Activated CD8-positive, alpha-beta T cell treated with anti-CD3 and anti-CD28 coated beads for 36 hours (primary cell): ENCODE results near the gene PACRG. TPM values are rescaled to one million over a fixed set of nuclear protein-coding genes. Genes with fewer than 3 reads are reported as not detected.
A peak's percentile ranks its signal among the peaks of the same experiment; 100 is the strongest.
"Not testable (repeated sequence)": the region's sequence is repeated elsewhere in the genome, so short reads cannot be mapped to it uniquely, and the experiment has no call there.

Experiments
- ATAC-seq: fragments of 200-7000 bp; cut with Tn5 transposase; one replicate; pipeline ENCODE4 v1.10.0; 2021; ENCODE audit warnings: mild to moderate bottlenecking, moderate library complexity
- CTCF ChIA-PET: fragments of 350-600 bp; sonication (Branson Sonifier 250); formaldehyde crosslinking; loops from one replicate; lab custom pipeline; 2021; ENCODE audit warnings: antibody characterized with exemption; lab: Charles Lee
- POLR2A ChIA-PET: fragments of 350-600 bp; sonication (Branson Sonifier 250); formaldehyde crosslinking; loops from one replicate; lab custom pipeline; 2021; ENCODE audit warnings: antibody characterized with exemption; lab: Charles Lee
- DNase-seq: peaks from one replicate; pipeline ENCODE4 v3.0.0-alpha.2; 2020
- H3K27ac Mint-ChIP-seq: one replicate; pipeline ENCODE4 v1.8.0; 2021; ENCODE audit warnings: mild to moderate bottlenecking, mixed read lengths
- H3K27me3 Mint-ChIP-seq: one replicate; pipeline ENCODE4 v1.8.0; 2021; ENCODE audit warnings: mixed read lengths
- H3K36me3 Mint-ChIP-seq: one replicate; pipeline ENCODE4 v1.8.0; 2021; ENCODE audit warnings: low read depth, mixed read lengths
- H3K4me1 Mint-ChIP-seq: one replicate; pipeline ENCODE4 v1.8.0; 2021; ENCODE audit warnings: low read depth, mixed read lengths
- H3K4me3 Mint-ChIP-seq: one replicate; pipeline ENCODE4 v1.8.0; 2021; ENCODE audit warnings: mild to moderate bottlenecking, moderate library complexity, mixed read lengths
- H3K9me3 Mint-ChIP-seq: one replicate; pipeline ENCODE4 v1.8.0; 2021; ENCODE audit warnings: mixed read lengths
- CTCF ChIP-seq: fragments of 200-600 bp; IDR thresholded peaks from one replicate; pipeline ENCODE4 v1.8.0; 2022; ENCODE audit warnings: antibody characterized with exemption, mild to moderate bottlenecking
- intact Hi-C: fragments of 100-400 bp; cut with micrococcal nuclease; formaldehyde crosslinking; loops from one replicate; pipeline ENCODE4 v1.10.0; 2022
- total RNA-seq, 2 experiments: library from RNA; stranded (reverse); gene quantifications; one replicate each; pipeline ENCODE4 v1.2.3, GENCODE V29; 2021

The PACRG gene
- not detected for total RNA-seq

DNA sequence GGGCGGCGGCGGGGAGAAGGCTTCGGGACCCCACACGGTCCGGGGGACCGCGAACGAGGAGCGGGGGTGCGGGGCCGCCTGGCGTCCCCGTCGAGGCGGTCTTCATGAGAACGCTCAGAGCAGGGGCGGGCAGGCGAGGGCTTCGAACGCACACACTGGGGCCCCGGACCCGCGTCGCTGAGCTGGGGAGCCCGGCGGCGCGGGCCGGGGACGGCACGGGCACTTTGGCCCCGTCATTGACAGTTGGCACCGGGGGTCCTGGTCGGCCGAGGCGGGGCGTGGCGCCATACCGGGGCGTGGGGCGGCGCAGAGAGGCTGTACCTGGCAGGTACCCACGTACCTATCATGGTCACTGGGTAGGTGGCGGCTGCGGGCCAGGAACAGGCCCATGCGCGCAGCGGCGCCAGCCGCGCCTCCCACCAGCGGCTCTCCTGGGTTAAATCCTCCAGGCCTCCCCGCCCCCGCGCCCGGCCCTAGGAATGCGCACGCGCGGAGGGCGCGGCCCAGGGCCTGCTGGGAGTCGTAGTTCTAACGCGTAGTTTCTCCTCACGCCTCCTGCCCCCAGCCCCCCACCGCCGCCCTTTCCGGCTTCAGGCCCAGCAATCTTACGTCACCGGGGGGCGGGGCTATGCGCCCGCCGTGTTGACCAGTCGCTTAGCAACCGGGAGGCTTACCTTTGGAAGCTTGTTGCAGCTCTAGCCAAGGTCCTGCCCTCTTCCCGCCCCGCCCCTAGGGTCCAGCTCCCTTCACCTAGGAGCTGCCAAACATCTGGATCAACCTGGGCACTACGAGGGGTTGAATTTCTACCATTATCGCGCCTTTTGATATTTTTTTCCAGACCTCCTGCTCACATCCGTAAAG lies at the start of gene PACRG, which contains the start of gene PRKN:
Gene PACRG, plus strand, starts transcription at position 653 of the 861 bp plus-strand sequence.
Gene PRKN, minus strand, starts transcription at position 445 of the 861 bp plus-strand sequence.
- Mint-ChIP-seq H3K4me1 (peaks cover 12% of the 10 kb centered on the region), H3K4me3 (peak within 1 kb of the TSS; percentile 86), H3K27me3 (no peaks in the 10 kb centered on the region), H3K9me3 (no peaks in the 10 kb centered on the region), H3K27ac (peak within 1 kb of the TSS; percentile 89), H3K36me3 (no peaks in the 10 kb centered on the region)
- ATAC-seq (peak; percentile 98), DNase-seq (peak; percentile 98)
- intact Hi-C loops = no loop called here
- TF ChIP-seq CTCF = no peak
- CTCF ChIA-PET = no interaction called here
- POLR2A ChIA-PET = no interaction called here

DNA sequence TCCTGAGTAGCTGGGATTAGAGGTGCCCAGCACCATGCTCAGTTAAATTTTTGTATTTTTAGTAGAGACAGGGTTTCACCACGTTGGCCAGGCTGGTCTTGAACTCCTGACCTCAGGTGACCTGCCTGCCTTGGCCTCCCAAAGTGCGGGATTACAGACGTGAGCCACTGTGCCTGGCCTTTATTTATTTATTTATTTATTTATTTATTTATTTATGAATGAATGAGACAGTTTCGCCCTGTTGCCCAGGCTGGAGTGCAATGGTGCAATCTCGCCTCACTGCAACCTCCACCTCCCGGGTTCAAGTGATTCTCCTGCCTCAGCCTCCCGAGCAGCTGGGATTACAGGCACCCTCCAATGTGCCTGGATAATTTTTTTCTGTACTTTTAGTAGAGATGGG lies 48.9 kb upstream of the PACRG start:
- H3K4me1 Mint-ChIP-seq, H3K27me3 Mint-ChIP-seq, POLR2A ChIA-PET, DNase-seq, ATAC-seq, H3K9me3 Mint-ChIP-seq, H3K4me3 Mint-ChIP-seq, CTCF ChIA-PET, H3K36me3 Mint-ChIP-seq, H3K27ac Mint-ChIP-seq: not testable (repeated sequence)
- intact Hi-C loops = loop anchor here (5.0 kb wide), 1 partner anchor 288 kb away; no protein-coding TSS in a partner anchor

DNA sequence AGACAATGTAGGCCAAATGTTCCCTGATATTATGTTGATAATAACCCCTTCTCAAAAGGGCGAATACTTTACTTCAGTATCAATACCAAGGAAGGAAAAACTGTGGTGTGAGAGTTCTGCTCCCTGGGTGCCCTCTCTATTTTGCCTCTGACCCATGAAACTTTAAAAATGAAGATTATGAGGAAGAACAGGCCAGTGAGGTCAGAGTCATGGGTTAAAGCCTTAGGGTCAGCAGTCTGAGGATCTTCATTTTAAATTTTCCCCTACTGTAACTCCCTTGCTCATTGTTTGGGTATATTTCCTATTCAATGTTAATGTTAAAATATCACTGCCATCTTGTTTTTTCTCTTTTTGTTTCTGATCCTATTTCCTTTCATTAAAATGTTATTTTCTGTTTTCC lies 48.1 kb upstream of the PACRG start:
- H3K4me1 Mint-ChIP-seq = no peaks in the 10 kb centered on the region
- no peak for TF ChIP-seq CTCF
- H3K27me3 Mint-ChIP-seq = no peaks in the 10 kb centered on the region
- H3K4me3 Mint-ChIP-seq = no peak overlapping the region
- intact Hi-C loops = loop anchor here (5.0 kb wide), 1 partner anchor 288 kb away; no protein-coding TSS in a partner anchor
- H3K27ac Mint-ChIP-seq = no peak overlapping the region
- DNase-seq (no peak), ATAC-seq (no peak)
- H3K9me3 Mint-ChIP-seq = peaks cover 5% of the 10 kb centered on the region
- CTCF ChIA-PET = no interaction called here
- no peaks in the 10 kb centered on the region for H3K36me3 Mint-ChIP-seq
- POLR2A ChIA-PET = no interaction called here

- peaks cover 5% of the 10 kb centered on the region for H3K9me3 Mint-ChIP-seq
- ATAC-seq (no peak), DNase-seq (no peak)
- no peaks in the 10 kb centered on the region for H3K4me1 Mint-ChIP-seq
- H3K4me3 Mint-ChIP-seq = no peak overlapping the region
- no peaks in the 10 kb centered on the region for H3K36me3 Mint-ChIP-seq
- POLR2A ChIA-PET = no interaction called here
- no peak for TF ChIP-seq CTCF
- CTCF ChIA-PET = no interaction called here
- intact Hi-C loops = no loop called here
- no peak overlapping the region for H3K27ac Mint-ChIP-seq
- H3K27me3 Mint-ChIP-seq = no peaks in the 10 kb centered on the region
Measured at GRCh38 chr6:162680367-162680766, 47.4 kb upstream of the PACRG start.

GRCh38 chr6:162680871-162681270 lies 46.9 kb upstream of the PACRG start:
- ChIA-PET CTCF (no interaction called here), POLR2A (no interaction called here)
- Mint-ChIP-seq H3K27me3 (no peaks in the 10 kb centered on the region), H3K27ac (no peak overlapping the region), H3K36me3 (no peaks in the 10 kb centered on the region), H3K4me1 (no peaks in the 10 kb centered on the region), H3K9me3 (peaks cover 5% of the 10 kb centered on the region), H3K4me3 (no peak overlapping the region)
- DNase-seq (no peak), ATAC-seq (no peak)
- intact Hi-C loops = no loop called here
- TF ChIP-seq CTCF = no peak
